HepG2 (cell line): ENCODE data around the gene UGT1A4. TPM values are rescaled to one million over a fixed set of nuclear protein-coding genes. Genes with fewer than 3 reads are reported as not detected.

Experiments
- ARID2 ChIP-seq: sonication (generic); formaldehyde crosslinking; IDR thresholded peaks from 2 replicates; pipeline ENCODE4 v1.8.1; 2022; ENCODE audit warnings: mild to moderate bottlenecking, missing genetic modification reagents, borderline replicate concordance
- CCDC6 ChIP-seq: sonication (generic); formaldehyde crosslinking; IDR thresholded peaks from 2 replicates; pipeline ENCODE4 v1.8.1; 2022; ENCODE audit warnings: mild to moderate bottlenecking, missing genetic modification reagents, moderate library complexity
- FOSL1 ChIP-seq: sonication (generic); formaldehyde crosslinking; IDR thresholded peaks from 2 replicates; pipeline ENCODE4 v1.9.0; 2021; ENCODE audit warnings: missing genetic modification reagents, borderline replicate concordance
- GATAD2A ChIP-seq: IDR thresholded peaks from 2 replicates; pipeline ENCODE4 v1.6.1; 2016
- KLF16 ChIP-seq, 2 experiments: sonication (generic) in 1 of 2; formaldehyde crosslinking in 1 of 2; IDR thresholded peaks; 2 replicates each; pipeline versions ENCODE4 v1.6.1 to v1.8.0; 2016 to 2023; ENCODE audit warnings: missing genetic modification reagents in 2 of 2, missing compliant biosample characterization in 1 of 2
- MZF1 ChIP-seq: sonication (generic); formaldehyde crosslinking; IDR thresholded peaks from 2 replicates; pipeline ENCODE4 v1.8.1; 2023; ENCODE audit warnings: mild to moderate bottlenecking, missing genetic modification reagents, borderline replicate concordance
- NFKBIZ ChIP-seq: IDR thresholded peaks from 2 replicates; pipeline ENCODE4 v1.6.1; 2018; ENCODE audit warnings: missing genetic modification reagents, missing compliant biosample characterization
- NR2F6 ChIP-seq, 2 experiments: IDR thresholded peaks; 2 replicates each; pipeline ENCODE4 v1.6.1; 2016; ENCODE audit warnings: antibody characterized with exemption in 1 of 2, mild to moderate bottlenecking in 1 of 2
- RNF2 ChIP-seq: fragments of 450-650 bp; conservative IDR thresholded peaks from 2 replicates; pipeline ENCODE4 v1.6.1; 2016; ENCODE audit warnings: low read depth
- SOX5 ChIP-seq: IDR thresholded peaks from 2 replicates; pipeline ENCODE4 v1.6.1; 2016; ENCODE audit warnings: borderline replicate concordance
- TCF12 ChIP-seq, 2 experiments: fragments of 450-650 bp in 1 of 2; sonication (generic) in 1 of 2; formaldehyde crosslinking in 1 of 2; IDR thresholded peaks; 2 replicates each; pipeline versions ENCODE4 v1.6.1 to v1.8.0; 2017 to 2022; ENCODE audit warnings: antibody characterized with exemption in 1 of 2, mild to moderate bottlenecking in 1 of 2, missing genetic modification reagents in 1 of 2, moderate library complexity in 1 of 2
- TRIM24 ChIP-seq: sonication (generic); formaldehyde crosslinking; IDR thresholded peaks from 2 replicates; pipeline ENCODE4 v1.8.0; 2022; ENCODE audit warnings: mild to moderate bottlenecking, missing genetic modification reagents
- ZNF101 ChIP-seq: sonication (generic); formaldehyde crosslinking; IDR thresholded peaks from 2 replicates; pipeline ENCODE4 v1.4.0; 2020; ENCODE audit warnings: mild to moderate bottlenecking, low read depth, missing genetic modification reagents, borderline replicate concordance
- ZNF124 ChIP-seq: sonication (generic); formaldehyde crosslinking; IDR thresholded peaks from 2 replicates; pipeline ENCODE4 v1.4.0; 2020; ENCODE audit warnings: missing genetic modification reagents
- ZNF230 ChIP-seq: sonication (generic); formaldehyde crosslinking; IDR thresholded peaks from 2 replicates; pipeline ENCODE4 v1.4.0; 2020; ENCODE audit warnings: mild to moderate bottlenecking, missing genetic modification reagents
- ZSCAN9 ChIP-seq: IDR thresholded peaks from 2 replicates; pipeline ENCODE4 v1.6.1; 2016; ENCODE audit warnings: borderline replicate concordance
- polyA plus RNA-seq, 8 experiments: library from polyadenylated mRNA; depleted of rRNA in 3 of 8; stranded (reverse) in 7 of 8; unstranded in 1 of 8; fragments of >200 nt; fragmentation: Illumina TruSeq in 4 of 8; extraction: Trizol in 4 of 8; gene quantifications; 2 replicates each; pipeline versions ENCODE4 v1.2.1 to v1.2.3, GENCODE V29; 2011 to 2016; ENCODE audit warnings: low read depth in 4 of 8, missing spikeins in 1 of 8, mixed read lengths in 1 of 8; ENCODE audit not compliant: insufficient read depth in 1 of 8
- total RNA-seq, 5 experiments: library from RNA; depleted of rRNA; stranded (reverse); fragments of >200 nt; fragmentation: Illumina TruSeq; extraction: Trizol; gene quantifications; 2 replicates each; pipeline ENCODE4 v1.2.3, GENCODE V29; 2016; ENCODE audit warnings: low read depth in 1 of 5
- TF ChIP-seq, protein P1 (sequence below): sonication (generic); formaldehyde crosslinking; IDR thresholded peaks from 2 replicates; pipeline ENCODE4 v1.4.0; 2020; ENCODE audit warnings: missing genetic modification reagents
- TF ChIP-seq, protein P2 (sequence below): sonication (generic); formaldehyde crosslinking; IDR thresholded peaks from 2 replicates; pipeline ENCODE4 v1.4.0; 2020; ENCODE audit warnings: missing genetic modification reagents, low read depth, mild to moderate bottlenecking, borderline replicate concordance
- TF ChIP-seq, protein P3 (sequence below): sonication (generic); formaldehyde crosslinking; IDR thresholded peaks from 2 replicates; pipeline ENCODE4 v1.8.0; 2022; ENCODE audit warnings: mild to moderate bottlenecking, missing genetic modification reagents, borderline replicate concordance
- TF ChIP-seq, protein P4 (sequence below): IDR thresholded peaks from 2 replicates; pipeline ENCODE4 v1.6.1; 2012; ENCODE audit warnings: inconsistent platforms
- TF ChIP-seq, protein P5 (sequence below): sonication (generic); formaldehyde crosslinking; IDR thresholded peaks from 2 replicates; pipeline ENCODE4 v1.5.0; 2020; ENCODE audit warnings: mild to moderate bottlenecking, missing genetic modification reagents

The UGT1A4 gene
- total and polyA plus RNA-seq, 2 of the 13 experiments (the other 11 are each of a cell fraction or from before 2014, with no cell fraction given), result not detected

DNA sequence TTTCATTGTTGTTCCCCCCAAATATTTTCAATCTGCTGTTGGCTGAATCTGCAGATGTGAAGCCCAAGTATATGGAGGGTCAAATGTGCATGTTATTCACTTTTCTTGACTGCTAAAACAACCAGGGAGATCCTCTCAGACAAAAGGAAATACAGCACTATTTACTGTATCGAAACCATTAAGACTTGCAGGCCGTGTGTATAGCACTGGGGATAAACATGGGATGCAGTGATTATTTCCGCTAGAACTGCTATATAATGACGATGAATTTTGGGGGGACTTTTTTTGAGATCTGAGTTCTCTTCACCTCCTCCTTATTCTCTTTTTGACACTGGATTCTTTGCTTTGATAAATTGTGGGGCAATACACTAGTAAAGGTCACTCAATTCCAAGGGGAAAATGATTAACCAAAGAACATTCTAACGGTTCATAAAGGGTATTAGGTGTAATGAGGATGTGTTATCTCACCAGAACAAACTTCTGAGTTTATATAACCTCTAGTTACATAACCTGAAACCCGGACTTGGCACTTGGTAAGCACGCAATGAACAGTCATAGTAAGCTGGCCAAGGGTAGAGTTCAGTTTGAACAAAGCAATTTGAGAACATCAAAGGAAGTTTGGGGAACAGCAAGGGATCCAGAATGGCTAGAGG is 38.0 kb downstream of the UGT1A4 start (continued):
- TF ChIP-seq, protein P1, sequence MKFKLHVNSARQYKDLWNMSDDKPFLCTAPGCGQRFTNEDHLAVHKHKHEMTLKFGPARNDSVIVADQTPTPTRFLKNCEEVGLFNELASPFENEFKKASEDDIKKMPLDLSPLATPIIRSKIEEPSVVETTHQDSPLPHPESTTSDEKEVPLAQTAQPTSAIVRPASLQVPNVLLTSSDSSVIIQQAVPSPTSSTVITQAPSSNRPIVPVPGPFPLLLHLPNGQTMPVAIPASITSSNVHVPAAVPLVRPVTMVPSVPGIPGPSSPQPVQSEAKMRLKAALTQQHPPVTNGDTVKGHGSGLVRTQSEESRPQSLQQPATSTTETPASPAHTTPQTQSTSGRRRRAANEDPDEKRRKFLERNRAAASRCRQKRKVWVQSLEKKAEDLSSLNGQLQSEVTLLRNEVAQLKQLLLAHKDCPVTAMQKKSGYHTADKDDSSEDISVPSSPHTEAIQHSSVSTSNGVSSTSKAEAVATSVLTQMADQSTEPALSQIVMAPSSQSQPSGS (CRISPR knock-in tag), result peak; percentile 67; the same call in 1 of the 2 replicates
- TF ChIP-seq ARID2 (no peak), RNF2 (no peak), FOSL1 (CRISPR knock-in tag) (no peak), CCDC6 (peak; percentile 70; the same call in 1 of the 2 replicates), TCF12 (IDR thresholded peaks at IDR 0.05) (no peak), TCF12 (CRISPR knock-in tag; IDR thresholded peaks at IDR 0.05) (peak; percentile 97), NFKBIZ (peak; percentile 87; the same call in 1 of the 2 replicates), GATAD2A (CRISPR knock-in tag) (peak; percentile 91), ZNF230 (0 out of 2 replicates have a peak, but pooled peaks have one; percentile 26), KLF16 (CRISPR knock-in tag; IDR thresholded peaks at IDR 0.05) (peak in 1 of 2 experiments; percentile 88; a peak in 2 of 4 replicates), ZSCAN9 (CRISPR knock-in tag) (peak; percentile 77; the same call in 1 of the 2 replicates), SOX5 (CRISPR knock-in tag) (peak; percentile 98), ZNF101 (no peak), ZNF124 (CRISPR knock-in tag) (peak; percentile 74; the same call in 1 of the 2 replicates), MZF1 (CRISPR knock-in tag) (no peak), NR2F6 (IDR thresholded peaks at IDR 0.05) (peak; percentile 100), NR2F6 (CRISPR knock-in tag; IDR thresholded peaks at IDR 0.05) (peak; percentile 99), TRIM24 (peak; percentile 64; the same call in 1 of the 2 replicates)
- TF ChIP-seq, protein P2, sequence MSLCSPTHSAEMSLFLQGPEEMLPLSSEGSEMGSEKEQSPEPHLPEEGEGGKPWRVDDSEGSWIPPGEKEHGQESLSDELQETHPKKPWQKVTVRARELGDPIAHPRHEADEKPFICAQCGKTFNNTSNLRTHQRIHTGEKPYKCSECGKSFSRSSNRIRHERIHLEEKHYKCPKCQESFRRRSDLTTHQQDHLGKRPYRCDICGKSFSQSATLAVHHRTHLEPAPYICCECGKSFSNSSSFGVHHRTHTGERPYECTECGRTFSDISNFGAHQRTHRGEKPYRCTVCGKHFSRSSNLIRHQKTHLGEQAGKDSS (CRISPR knock-in tag), result 0 out of 2 replicates have a peak, but pooled peaks have one; percentile 34
- TF ChIP-seq, protein P3, sequence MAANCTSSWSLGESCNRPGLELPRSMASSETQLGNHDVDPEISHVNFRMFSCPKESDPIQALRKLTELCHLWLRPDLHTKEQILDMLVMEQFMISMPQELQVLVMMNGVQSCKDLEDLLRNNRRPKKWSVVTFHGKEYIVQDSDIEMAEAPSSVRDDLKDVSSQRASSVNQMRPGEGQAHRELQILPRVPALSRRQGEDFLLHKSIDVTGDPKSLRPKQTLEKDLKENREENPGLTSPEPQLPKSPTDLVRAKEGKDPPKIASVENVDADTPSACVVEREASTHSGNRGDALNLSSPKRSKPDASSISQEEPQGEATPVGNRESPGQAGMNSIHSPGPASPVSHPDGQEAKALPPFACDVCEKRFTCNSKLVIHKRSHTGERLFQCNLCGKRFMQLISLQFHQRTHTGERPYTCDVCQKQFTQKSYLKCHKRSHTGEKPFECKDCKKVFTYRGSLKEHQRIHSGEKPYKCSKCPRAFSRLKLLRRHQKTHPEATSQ (CRISPR knock-in tag), result peak; percentile 59; the same call in 1 of the 2 replicates
- TF ChIP-seq, protein P4, sequence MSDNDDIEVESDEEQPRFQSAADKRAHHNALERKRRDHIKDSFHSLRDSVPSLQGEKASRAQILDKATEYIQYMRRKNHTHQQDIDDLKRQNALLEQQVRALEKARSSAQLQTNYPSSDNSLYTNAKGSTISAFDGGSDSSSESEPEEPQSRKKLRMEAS, result peak; percentile 68
- TF ChIP-seq, protein P5, sequence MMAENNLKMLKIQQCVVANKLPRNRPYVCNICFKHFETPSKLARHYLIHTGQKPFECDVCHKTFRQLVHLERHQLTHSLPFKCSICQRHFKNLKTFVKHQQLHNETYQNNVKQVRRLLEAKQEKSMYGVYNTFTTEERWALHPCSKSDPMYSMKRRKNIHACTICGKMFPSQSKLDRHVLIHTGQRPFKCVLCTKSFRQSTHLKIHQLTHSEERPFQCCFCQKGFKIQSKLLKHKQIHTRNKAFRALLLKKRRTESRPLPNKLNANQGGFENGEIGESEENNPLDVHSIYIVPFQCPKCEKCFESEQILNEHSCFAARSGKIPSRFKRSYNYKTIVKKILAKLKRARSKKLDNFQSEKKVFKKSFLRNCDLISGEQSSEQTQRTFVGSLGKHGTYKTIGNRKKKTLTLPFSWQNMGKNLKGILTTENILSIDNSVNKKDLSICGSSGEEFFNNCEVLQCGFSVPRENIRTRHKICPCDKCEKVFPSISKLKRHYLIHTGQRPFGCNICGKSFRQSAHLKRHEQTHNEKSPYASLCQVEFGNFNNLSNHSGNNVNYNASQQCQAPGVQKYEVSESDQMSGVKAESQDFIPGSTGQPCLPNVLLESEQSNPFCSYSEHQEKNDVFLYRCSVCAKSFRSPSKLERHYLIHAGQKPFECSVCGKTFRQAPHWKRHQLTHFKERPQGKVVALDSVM (CRISPR knock-in tag), result no peak
